Suprapubic skin (tissue), 4 donors: ENCODE data around the gene PHTF2. TPM values are rescaled to one million over a fixed set of nuclear protein-coding genes. Genes with fewer than 3 reads are reported as not detected.

Experiments
- DNase-seq, 2 donors: peaks; one replicate each; pipeline ENCODE4 v3.0.0-alpha.2; 2019; ENCODE audit warnings: low spot score in 2 of 2
- H3K27ac ChIP-seq: fragments of 200-600 bp; sonication (generic); one replicate; pipeline ENCODE4 v1.5.1; 2019
- H3K27me3 ChIP-seq: fragments of 200-600 bp; sonication (generic); one replicate; pipeline ENCODE4 v1.5.1; 2019
- H3K36me3 ChIP-seq: fragments of 200-600 bp; sonication (generic); one replicate; pipeline ENCODE4 v1.5.1; 2019
- H3K4me1 ChIP-seq: fragments of 200-600 bp; sonication (generic); one replicate; pipeline ENCODE4 v1.5.1; 2019
- H3K4me3 ChIP-seq: fragments of 200-600 bp; sonication (generic); one replicate; pipeline ENCODE4 v1.5.1; 2019; ENCODE audit warnings: mild to moderate bottlenecking
- H3K9me3 ChIP-seq: fragments of 200-600 bp; sonication (generic); one replicate; pipeline ENCODE4 v1.5.1; 2019
- EP300 ChIP-seq: sonication (generic); formaldehyde crosslinking; IDR thresholded peaks from one replicate; pipeline ENCODE4 v1.6.1; 2017; ENCODE audit warnings: antibody characterized with exemption
- POLR2A ChIP-seq, 2 donors: fragments of 450-650 bp; IDR thresholded peaks; one replicate each; pipeline ENCODE4 v1.6.1; 2017; ENCODE audit warnings: antibody characterized with exemption in 2 of 2, mild to moderate bottlenecking in 2 of 2, moderate library complexity in 2 of 2
- POLR2AphosphoS5 ChIP-seq, 3 donors: sonication (generic); formaldehyde crosslinking; IDR thresholded peaks; one replicate each; pipeline ENCODE4 v1.6.1; 2017; ENCODE audit warnings: antibody characterized with exemption in 3 of 3
- WGBS: methylation state at CpG from one replicate; pipeline ENCODE4 v1.1.5; 2018; 5-methylcytosine and 5-hydroxymethylcytosine counted together
- total RNA-seq, 4 donors: library from RNA; depleted of rRNA; stranded (reverse); fragments of >200 nt; gene quantifications; one replicate each; pipeline ENCODE4 v1.1.0, GENCODE V29; 2016
- TF ChIP-seq, protein P1 (sequence below), 2 donors: fragments of 200-600 bp in 1 of 2; fragments of 450-650 bp in 1 of 2; sonication (generic) in 1 of 2; IDR thresholded peaks; one replicate each; pipeline ENCODE4 v1.5.1; 2016 to 2019; ENCODE audit warnings: antibody characterized with exemption in 2 of 2, mild to moderate bottlenecking in 1 of 2, moderate library complexity in 1 of 2

PHTF2 gene
- total RNA-seq, 4 donors from 2014 or later = 9.6 to 33.7 (median 15.7) TPM

DNA sequence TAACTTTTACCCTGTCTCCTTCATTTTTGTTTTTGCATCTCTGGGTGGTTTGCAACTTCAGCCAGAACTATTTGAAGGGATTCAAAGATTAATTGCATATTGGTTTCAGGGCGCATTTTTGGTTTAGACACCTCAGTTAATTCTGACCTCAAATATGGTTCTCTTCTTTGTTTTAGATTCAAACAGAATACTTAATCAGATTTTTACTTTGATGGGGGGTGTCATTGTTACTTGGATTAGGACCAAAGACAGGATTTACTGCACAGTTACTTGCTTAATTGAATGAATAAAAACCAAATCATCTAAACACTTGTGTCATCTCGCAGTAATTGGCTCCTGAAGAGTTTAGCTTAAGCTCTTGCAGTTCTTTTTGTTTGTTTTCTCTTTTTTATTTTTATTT, 100.9 kb downstream of the PHTF2 start:
- Histone ChIP-seq H3K4me1 (no peaks in the 10 kb centered on the region), H3K4me3 (no peak overlapping the region), H3K27me3 (no peaks in the 10 kb centered on the region), H3K9me3 (no peaks in the 10 kb centered on the region), H3K27ac (no peak overlapping the region), H3K36me3 (no peaks in the 10 kb centered on the region)
- no peak for TF ChIP-seq POLR2A (IDR thresholded peaks at IDR 0.05)
- 87% methylated on average over 2 of the region's 2 CpGs for WGBS
- no peak for DNase-seq

DNA sequence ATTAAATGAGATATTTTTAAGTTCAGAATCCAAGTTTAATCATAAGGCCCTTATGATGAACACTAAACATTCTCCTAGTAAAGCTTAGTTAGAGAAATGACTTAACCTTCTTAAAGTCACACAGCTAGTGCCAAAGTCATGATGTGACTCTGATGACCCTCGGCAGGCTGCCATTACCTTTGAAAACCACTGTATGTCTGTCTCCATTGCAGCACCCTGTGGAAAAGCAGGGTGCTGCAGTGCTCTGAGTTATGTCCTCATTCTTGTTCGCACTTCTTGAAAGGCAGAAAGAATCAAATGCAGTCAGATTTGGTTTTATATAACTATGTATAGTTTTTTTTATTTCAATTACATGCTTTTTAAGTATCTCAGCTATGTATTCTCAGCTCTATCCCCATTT, 105.0 kb downstream of the PHTF2 start:
- TF ChIP-seq POLR2AphosphoS5 (IDR thresholded peaks at IDR 0.05) = no peak
- Histone ChIP-seq H3K4me3 (no peak overlapping the region), H3K9me3 (no peaks in the 10 kb centered on the region), H3K27me3 (no peaks in the 10 kb centered on the region), H3K27ac (no peak overlapping the region), H3K4me1 (no peaks in the 10 kb centered on the region), H3K36me3 (no peaks in the 10 kb centered on the region)
- no peak for DNase-seq
- WGBS = 86% methylated on average over 2 of the region's 2 CpGs

DNA sequence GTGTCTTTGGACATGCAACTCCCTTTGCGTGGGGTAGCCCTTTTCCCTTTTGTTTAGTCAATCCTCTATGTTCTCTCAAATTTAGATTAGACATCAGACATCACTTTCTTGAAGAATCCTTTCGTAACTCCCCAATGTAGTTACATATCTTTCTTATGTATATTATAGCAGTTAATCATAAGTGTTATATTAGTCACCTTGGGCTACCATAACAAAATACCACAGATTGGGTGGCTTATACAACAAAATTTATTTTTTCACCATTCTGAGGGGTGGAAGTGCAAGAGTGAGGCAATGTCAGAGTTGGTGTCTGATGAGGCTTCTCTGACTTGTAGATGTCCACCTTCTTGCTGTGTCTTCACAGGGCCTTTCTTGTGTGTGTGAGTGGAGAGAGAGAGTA, 105.7 kb downstream of the PHTF2 start:
- no peaks in the 10 kb centered on the region for H3K27me3 ChIP-seq
- no peaks in the 10 kb centered on the region for H3K36me3 ChIP-seq
- no peak for DNase-seq
- WGBS = 97% methylated on average over 2 of the region's 2 CpGs
- H3K4me3 ChIP-seq = no peak overlapping the region
- TF ChIP-seq, protein P1, sequence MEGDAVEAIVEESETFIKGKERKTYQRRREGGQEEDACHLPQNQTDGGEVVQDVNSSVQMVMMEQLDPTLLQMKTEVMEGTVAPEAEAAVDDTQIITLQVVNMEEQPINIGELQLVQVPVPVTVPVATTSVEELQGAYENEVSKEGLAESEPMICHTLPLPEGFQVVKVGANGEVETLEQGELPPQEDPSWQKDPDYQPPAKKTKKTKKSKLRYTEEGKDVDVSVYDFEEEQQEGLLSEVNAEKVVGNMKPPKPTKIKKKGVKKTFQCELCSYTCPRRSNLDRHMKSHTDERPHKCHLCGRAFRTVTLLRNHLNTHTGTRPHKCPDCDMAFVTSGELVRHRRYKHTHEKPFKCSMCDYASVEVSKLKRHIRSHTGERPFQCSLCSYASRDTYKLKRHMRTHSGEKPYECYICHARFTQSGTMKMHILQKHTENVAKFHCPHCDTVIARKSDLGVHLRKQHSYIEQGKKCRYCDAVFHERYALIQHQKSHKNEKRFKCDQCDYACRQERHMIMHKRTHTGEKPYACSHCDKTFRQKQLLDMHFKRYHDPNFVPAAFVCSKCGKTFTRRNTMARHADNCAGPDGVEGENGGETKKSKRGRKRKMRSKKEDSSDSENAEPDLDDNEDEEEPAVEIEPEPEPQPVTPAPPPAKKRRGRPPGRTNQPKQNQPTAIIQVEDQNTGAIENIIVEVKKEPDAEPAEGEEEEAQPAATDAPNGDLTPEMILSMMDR (IDR thresholded peaks at IDR 0.05) = no peak
- TF ChIP-seq POLR2AphosphoS5 (IDR thresholded peaks at IDR 0.05) (no peak), EP300 (no peak), POLR2A (IDR thresholded peaks at IDR 0.05) (no peak)
- H3K27ac ChIP-seq = no peak overlapping the region
- no peaks in the 10 kb centered on the region for H3K9me3 ChIP-seq
- no peaks in the 10 kb centered on the region for H3K4me1 ChIP-seq

DNA sequence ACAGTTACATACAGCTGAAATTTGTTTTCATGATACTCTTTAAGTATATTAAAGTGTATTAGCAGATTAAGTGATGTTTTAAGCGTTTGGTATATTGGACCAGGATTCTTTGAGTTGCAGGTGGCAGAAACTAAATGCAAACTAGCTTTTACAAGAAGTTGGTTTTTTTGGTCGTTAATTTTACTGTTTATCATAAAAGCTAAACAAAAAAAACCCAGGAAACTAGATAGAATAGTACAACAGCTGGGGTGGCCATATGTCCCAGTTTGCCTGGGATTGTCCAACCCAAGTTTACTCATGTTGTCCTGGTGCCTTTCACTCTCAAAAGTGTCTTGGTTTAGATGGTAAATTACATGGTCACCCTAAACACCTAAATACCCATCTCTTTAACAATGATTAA, 108.7 kb downstream of the PHTF2 start:
- H3K36me3 ChIP-seq = no peaks in the 10 kb centered on the region
- WGBS = 87% methylated on average over 2 of the region's 2 CpGs
- DNase-seq = no peak
- no peaks in the 10 kb centered on the region for H3K9me3 ChIP-seq
- H3K4me3 ChIP-seq = no peak overlapping the region
- TF ChIP-seq POLR2AphosphoS5 (IDR thresholded peaks at IDR 0.05) (no peak), POLR2A (IDR thresholded peaks at IDR 0.05) (no peak), EP300 (no peak)
- TF ChIP-seq, protein P1 (IDR thresholded peaks at IDR 0.05) = no peak
- no peak overlapping the region for H3K27ac ChIP-seq
- no peaks in the 10 kb centered on the region for H3K27me3 ChIP-seq
- no peaks in the 10 kb centered on the region for H3K4me1 ChIP-seq

DNA sequence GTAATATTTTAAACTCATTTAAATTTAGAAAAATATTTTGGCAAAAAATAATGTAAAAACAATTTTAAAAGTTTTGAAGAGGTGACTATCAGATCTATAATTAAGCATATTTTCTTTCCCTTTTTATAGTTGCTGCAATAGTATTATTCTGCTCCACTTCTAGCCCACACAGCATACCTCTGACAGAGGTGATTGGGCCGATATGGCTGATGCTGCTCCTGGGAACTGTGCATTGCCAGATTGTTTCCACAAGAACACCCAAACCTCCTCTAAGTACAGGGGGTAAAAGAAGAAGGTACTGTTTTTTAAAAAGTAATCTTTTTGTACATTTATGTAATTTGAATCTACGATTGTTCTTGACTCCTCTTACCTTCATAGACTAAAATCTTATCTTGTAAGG, 110.1 kb downstream of the PHTF2 start:
- TF ChIP-seq, protein P1 (IDR thresholded peaks at IDR 0.05) = no peak
- TF ChIP-seq EP300 = no peak
- TF ChIP-seq POLR2A (IDR thresholded peaks at IDR 0.05) = no peak
- TF ChIP-seq POLR2AphosphoS5 (IDR thresholded peaks at IDR 0.05) = no peak
- H3K4me3 ChIP-seq = no peak overlapping the region
- no peaks in the 10 kb centered on the region for H3K4me1 ChIP-seq
- no peak overlapping the region for H3K27ac ChIP-seq
- no peak for DNase-seq
- H3K36me3 ChIP-seq = no peaks in the 10 kb centered on the region
- no peaks in the 10 kb centered on the region for H3K27me3 ChIP-seq
- no peaks in the 10 kb centered on the region for H3K9me3 ChIP-seq
- 95% methylated on average over 2 of the region's 2 CpGs for WGBS

DNA sequence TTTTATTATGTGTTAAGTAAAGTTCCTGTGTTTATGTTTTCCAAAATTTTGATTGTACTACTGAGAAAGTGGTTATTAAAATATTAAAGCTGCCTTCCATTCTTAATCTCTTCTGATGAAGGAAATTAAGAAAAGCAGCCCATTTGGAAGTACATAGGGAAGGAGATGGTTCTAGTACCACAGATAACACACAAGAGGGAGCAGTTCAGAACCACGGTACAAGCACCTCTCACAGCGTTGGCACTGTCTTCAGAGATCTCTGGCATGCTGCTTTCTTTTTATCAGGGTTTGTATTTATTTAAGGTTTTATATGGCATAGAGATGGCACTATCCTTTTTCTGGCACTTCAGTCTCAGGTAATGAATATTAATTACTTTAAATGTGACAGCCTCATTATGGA, 111.6 kb downstream of the PHTF2 start:
- H3K36me3 ChIP-seq = no peaks in the 10 kb centered on the region
- no peaks in the 10 kb centered on the region for H3K27me3 ChIP-seq
- H3K4me3 ChIP-seq = no peak overlapping the region
- no peak for DNase-seq
- H3K4me1 ChIP-seq = no peaks in the 10 kb centered on the region
- H3K27ac ChIP-seq = no peak overlapping the region
- no peak for TF ChIP-seq POLR2A (IDR thresholded peaks at IDR 0.05)
- TF ChIP-seq, protein P1 (IDR thresholded peaks at IDR 0.05) = no peak
- no peak for TF ChIP-seq EP300
- no peak for TF ChIP-seq POLR2AphosphoS5 (IDR thresholded peaks at IDR 0.05)
- H3K9me3 ChIP-seq = no peaks in the 10 kb centered on the region
- 71% methylated on average over 2 of the region's 2 CpGs for WGBS
